Measurements from ENCODE around the gene SPPL2A.

GRCh38 chr15:50758712-50759205, 6.7 kb downstream of the SPPL2A start:
- TF ChIP-seq CTCF (conservative IDR thresholded peaks at IDR 0.05; ENCODE audit: low read length) (no peak), EZH2phosphoT487 (IDR thresholded peaks at IDR 0.05; ENCODE audit: borderline replicate concordance) (no peak)
